ENCODE results near the gene INTS3. TPM values are rescaled to one million over a fixed set of nuclear protein-coding genes. Genes with fewer than 3 reads are reported as not detected.

Gene INTS3
- total and polyA plus RNA-seq, 2 donors (not counting 3 experiments of a cell fraction or from before 2014, with no cell fraction given), result 61.9 to 63.1 TPM

- no peaks in the 10 kb centered on the region for H3K79me2 ChIP-seq (ENCODE audit: control insufficient read depth, insufficient read depth, low read length)
- peaks cover 0 to 7% of the 10 kb centered on the region in 2 experiments for H3K36me3 ChIP-seq (ENCODE audit: control insufficient read depth in 2 of 2, extremely low read depth in 1 of 2, insufficient read depth in 2 of 2, low read length in 2 of 2)
- dilution Hi-C loops (cut with MboI; ENCODE audit: extremely low pct_ligation_motif_present, low sequenced_read_pairs), result no loop called here
- CTCF ChIA-PET, result interaction anchor here (1.0 to 7.0 kb wide), 12 partner anchors 19 to 307 kb away, joined by 4 to 83 read pairs (median 6); partner anchors contain the start of genes RAB13 and SLC27A3
- peak; percentile 42 for FAIRE-seq
- TF ChIP-seq CTCF (IDR thresholded peaks at IDR 0.05; ENCODE audit: extremely low read depth in 1 of 2, insufficient read depth in 1 of 2, low read depth in 1 of 2, low read length in 2 of 2) (peak; percentile 14 to 40), MYC (IDR thresholded peaks at IDR 0.05; ENCODE audit: low read depth, low read length) (no peak), MAX (IDR thresholded peaks at IDR 0.05; ENCODE audit: insufficient read depth, insufficient read length) (no peak), FOS (IDR thresholded peaks at IDR 0.05; ENCODE audit: borderline replicate concordance, insufficient read depth, low read length) (no peak), JUN (IDR thresholded peaks at IDR 0.05; ENCODE audit: borderline replicate concordance, insufficient read depth, insufficient read length, low read depth) (no peak), EZH2 (IDR thresholded peaks at IDR 0.05; ENCODE audit: borderline replicate concordance, low read depth, low read length, severe bottlenecking) (peak; percentile 62), POLR2AphosphoS5 (IDR thresholded peaks at IDR 0.05; ENCODE audit: insufficient read depth, low read depth, low read length) (no peak)
- peak; percentile 56 for DNase-seq (ENCODE audit: low read depth, low spot score)
- peaks cover 11% of the 10 kb centered on the region for H3K4me1 ChIP-seq (ENCODE audit: control insufficient read depth, extremely low read depth, insufficient read depth, low read length)
- H3K27me3 ChIP-seq (ENCODE audit: control insufficient read depth in 2 of 2, insufficient read depth in 2 of 2, low read length in 2 of 2), result peaks cover 4 to 5% of the 10 kb centered on the region in 2 experiments
- intact Hi-C loops (cut with micrococcal nuclease), result loop anchor here (1.0 kb wide), 1 partner anchor 19 kb away; no protein-coding TSS in a partner anchor
- peak overlapping the region; percentile 62 for H3K4me2 ChIP-seq (ENCODE audit: insufficient read depth, low read length)
- H3K9me1 ChIP-seq (replicated peaks; ENCODE audit: control insufficient read depth, extremely low read depth, insufficient read depth, low read length), result no peaks in the 10 kb centered on the region
- H3K9ac ChIP-seq (replicated peaks; ENCODE audit: extremely low read depth, insufficient read depth, low read length), result no peak overlapping the region
- POLR2A ChIA-PET, result interaction anchor here (0.6 kb wide), 1 partner anchor 344 kb away, joined by 3 read pairs; no protein-coding TSS in a partner anchor
- no peak overlapping the region for H3K27ac ChIP-seq (ENCODE audit: insufficient read depth, low read depth, low read length)
- BruUV-seq (replicated peaks), result no TSS peak
- peak overlapping the region; percentile 35 to 44 (median 37) for H3K4me3 ChIP-seq (replicated peaks in 1 of 3; ENCODE audit: insufficient read depth in 1 of 3, low read depth in 1 of 3, low read length in 3 of 3)
- no peaks in the 10 kb centered on the region for H3K9me3 ChIP-seq (replicated peaks; ENCODE audit: control insufficient read depth, insufficient read depth, low read length)
- H4K20me1 ChIP-seq (replicated peaks; ENCODE audit: control insufficient read depth, extremely low read depth, insufficient read depth, low read length), result no peaks in the 10 kb centered on the region
- H2AFZ ChIP-seq (ENCODE audit: low read depth, low read length), result peak overlapping the region; percentile 87
Measured at GRCh38 chr1:153679337-153680119, 48.3 kb upstream of the INTS3 start.
